NCI-H187 (cell line): Measurements from ENCODE around the gene BAMBI.

ENCODE experiments used
- DNase-seq, 2 experiments: peaks; one replicate each; lab custom pipeline; 2025; lab: John Stamatoyannopoulos, UW

BAMBI gene

DNA sequence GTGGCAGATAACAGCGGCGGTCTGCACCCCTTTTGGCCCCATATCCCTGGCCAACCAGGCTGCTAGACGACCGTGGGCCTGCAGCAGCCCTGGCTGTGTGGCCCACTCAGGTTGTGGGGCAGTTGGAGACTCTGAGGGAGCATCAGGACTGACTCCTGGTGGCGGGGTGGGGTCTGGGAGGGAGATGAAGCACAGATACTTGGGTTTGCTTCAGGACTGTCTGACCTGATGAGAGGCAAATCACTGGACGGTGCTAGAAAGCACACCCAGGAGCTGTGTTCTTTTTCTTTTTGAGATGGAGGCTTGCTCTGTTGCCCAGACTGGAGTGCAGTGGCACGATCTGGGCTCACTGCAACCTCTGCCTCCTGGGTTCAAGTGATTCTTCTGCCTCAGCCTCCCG is 28.2 kb downstream of the BAMBI start:
- DNase-seq = no peak

DNA sequence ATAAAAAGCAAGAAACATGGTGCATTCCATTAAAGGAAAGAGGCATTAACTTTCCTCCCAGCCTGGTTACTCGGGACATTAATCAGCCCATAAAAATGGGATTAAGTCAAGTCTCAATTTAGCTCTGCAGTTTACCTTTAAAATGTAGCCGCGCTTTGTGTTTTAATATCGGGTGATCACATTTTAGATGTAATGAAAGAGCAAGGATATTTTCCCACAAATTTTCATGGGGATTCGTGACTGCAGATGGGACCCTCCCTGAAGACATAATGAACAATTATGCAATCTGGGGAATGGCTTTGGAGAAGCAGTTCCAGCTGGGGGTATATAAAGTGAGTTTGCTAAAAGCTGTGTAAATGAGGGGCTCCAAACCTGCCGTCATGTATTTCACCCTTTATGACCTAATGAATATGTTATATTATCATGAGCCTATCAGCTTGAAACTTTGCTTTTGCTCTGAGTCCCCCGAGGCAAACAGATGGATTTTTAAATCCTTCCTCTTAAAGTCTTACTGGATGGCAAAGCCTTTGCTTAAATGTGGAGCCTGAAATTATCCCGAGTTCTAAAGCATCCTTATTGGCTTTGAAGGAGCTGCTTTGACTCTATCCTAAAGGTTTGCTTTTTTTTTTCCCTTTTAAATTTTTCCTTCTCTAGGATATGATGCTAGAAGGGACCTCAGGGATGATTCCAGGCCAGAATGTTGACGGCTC is 31.8 kb downstream of the BAMBI start:
- no peak for DNase-seq

DNA sequence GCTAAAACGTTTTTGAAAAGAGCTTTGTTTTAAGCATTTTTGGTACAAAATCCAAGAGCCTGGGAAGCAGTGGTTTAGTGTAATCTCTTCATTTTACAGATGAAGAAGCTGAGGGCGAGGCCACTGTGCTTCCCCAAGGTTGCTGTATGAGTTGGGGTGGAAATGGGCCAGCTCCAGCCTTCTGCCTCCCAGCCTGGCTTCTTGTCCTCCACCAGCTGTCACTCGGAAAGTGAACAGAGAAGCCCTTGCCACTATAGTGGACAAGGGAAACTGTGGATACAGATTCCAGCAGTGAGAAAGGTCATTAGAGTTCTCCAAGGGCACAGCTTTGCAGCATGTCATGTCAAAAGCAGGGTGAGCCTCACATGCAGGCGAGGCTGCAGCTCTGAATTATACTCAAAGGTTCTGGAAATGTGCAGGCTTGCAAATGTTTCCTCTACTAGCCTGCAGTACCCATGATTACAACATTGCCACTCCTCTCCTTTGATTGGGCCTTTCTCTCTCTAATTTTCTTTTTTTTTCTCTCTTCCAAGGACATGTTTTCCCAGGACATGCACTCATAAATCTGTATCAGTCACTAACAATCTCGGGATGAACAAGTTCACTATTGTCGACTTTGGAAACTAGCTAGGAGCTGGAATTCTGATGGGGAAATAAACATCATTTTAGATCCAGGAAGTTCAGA is 33.0 kb downstream of the BAMBI start:
- DNase-seq = no peak

DNA sequence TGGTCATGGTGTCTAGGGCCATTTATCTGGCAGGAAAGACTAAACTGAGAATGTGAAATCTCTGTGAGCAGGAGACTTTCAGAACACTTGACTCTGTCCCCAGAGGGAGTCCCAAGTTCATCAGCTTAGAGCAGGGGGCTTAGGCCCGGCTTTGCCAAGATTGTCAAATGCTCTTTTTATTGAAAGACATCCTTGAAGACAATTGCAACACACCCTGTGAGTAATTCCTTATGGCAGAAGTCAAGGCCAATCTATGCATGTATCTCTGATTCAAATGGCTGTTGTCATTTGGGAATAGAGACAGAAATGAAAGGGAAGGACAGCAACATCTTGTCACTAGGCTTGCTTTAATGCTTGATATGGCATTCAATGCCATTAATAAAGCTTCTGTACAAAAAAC is 33.7 kb downstream of the BAMBI start:
- no peak for DNase-seq

DNA sequence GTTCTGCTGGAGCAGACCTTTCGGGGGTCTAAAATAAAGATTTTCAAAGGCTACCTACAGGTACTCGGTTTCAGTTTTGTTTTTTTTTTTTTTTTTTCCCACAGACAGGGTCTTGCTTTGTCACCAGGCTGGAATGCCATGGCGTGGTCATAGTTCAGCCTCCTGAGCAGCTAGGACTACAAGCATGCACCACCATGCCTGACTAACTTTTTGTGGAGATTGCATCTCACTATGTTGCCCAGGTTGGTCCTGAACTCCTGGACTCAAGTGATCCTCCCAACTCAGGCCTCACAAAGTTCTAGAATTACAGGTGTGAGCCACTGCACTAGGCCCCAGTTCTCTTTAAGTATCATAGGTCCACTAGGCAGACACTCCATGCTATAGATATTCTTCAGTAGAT is 34.5 kb downstream of the BAMBI start:
- DNase-seq = no peak

DNA sequence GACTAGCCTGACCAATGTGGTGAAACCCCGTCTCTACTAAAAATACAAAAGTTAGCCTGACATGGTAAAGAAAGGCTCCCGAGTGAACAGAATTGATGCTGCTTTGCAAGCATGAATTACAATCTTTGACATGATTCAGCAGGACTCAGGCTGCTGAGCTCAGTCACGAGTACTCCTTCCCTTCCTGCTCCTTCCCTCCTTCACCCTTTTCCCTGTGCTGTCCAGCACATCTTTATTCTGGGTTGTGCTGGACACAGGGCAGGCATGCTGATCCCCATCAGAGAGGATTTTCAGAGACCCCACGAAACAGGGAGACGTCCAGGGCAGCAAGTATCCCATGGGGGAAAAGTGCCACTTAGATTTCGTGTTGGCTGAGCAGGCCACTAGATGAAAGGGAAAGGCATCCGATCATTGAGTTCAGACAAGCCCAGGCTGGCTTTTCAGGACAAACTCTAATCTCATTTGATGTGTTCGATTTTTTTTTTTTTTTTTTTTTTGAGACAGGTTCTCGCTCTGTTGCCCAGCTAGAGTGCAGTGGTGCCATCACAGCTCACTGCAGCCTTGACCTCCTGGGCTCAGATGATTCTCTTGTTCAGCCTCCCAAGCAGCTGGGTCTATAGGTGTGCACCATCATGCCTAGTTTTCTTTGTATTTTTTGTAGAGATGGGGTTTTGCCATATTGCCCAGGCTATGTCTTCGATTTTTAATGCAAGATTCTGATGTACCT is 36.5 kb downstream of the BAMBI start:
- DNase-seq = no peak

DNA sequence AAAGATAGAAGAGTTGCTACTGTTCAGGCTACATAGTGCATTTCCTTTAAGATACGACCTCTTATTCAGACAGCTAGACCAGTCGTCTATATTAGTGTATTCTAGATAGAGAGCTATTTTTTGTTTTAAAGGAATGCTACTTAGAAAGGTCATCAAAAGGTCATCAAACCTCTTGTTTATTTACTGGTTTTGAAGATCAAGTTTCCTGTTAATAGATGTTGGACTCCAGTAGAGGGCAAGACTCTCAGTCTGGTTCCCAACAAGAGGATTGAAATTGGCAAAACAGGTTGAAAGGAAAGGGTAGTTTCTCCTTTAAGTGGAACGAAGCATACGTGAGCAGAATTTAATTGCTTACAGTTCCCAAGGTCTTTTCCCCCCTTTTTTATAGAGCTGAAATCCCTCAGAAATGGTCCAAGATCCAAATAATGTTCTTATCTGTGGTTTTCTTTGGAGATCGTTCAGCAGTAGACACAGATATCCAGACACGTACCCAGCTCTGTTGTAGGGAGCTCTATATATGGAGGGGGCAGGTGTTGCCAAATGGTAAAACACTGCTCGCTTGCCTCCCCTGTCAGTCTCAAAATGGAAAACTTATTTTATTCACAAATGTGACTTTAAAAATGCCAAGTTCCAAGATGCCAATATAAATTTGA is 37.2 kb downstream of the BAMBI start:
- DNase-seq = no peak

DNA sequence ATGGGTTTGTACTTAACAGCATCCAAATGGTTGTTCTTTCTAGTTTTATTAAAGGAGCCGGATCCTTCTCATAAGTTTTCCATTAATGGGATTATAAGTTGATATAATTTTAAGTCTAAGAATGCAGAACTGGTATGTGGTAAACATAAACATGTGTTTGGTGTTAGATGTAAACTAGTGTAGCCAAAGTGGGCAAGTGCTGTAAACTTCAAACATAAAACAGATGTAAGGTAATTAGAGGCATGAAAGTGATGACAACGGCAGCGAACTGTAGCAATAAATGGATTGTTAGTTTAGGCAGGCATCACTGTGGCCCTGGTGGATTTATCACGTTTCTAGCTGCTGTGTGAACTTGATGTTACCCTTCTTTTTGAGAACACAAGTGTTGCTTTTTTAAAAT is 37.9 kb downstream of the BAMBI start:
- no peak for DNase-seq

DNA sequence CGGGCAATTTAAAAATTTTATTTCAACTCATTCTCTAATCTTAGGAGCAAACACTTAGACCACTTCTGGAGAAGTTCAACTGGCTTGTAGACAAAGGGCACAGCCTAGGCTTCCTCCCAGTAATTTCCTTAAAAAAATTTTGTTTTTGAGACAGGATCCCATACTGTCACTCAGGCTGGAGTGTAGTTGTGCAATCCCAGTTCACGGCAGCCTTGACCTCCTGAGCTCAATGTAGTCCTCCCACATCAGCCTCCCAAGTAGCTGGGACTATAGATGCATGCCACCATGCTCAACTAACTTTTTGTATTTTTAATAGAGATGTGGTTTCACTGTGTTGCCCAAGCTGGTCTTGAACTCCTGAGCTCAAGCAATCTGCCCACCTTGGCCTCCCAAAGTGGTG is 38.4 kb downstream of the BAMBI start:
- DNase-seq = no peak

DNA sequence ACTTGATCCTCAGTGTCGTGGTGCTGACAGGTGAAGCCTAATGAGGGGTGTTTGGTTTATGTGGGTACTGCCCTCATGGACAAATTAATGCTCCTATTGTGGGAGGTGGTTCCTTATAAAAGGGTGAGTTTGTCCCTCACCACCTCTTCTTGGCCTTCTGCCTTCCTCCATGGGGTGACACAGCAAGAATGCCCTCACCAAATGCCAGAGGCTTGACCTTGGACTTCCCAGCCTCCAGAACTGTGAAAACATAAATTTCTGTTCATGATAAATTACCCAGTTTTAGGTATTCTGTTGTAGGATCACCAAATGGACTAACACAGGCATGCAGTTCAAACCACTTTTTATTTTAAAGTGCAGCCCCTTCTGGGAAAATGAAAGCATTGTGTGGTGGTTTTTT is 39.4 kb downstream of the BAMBI start:
- DNase-seq = no peak

DNA sequence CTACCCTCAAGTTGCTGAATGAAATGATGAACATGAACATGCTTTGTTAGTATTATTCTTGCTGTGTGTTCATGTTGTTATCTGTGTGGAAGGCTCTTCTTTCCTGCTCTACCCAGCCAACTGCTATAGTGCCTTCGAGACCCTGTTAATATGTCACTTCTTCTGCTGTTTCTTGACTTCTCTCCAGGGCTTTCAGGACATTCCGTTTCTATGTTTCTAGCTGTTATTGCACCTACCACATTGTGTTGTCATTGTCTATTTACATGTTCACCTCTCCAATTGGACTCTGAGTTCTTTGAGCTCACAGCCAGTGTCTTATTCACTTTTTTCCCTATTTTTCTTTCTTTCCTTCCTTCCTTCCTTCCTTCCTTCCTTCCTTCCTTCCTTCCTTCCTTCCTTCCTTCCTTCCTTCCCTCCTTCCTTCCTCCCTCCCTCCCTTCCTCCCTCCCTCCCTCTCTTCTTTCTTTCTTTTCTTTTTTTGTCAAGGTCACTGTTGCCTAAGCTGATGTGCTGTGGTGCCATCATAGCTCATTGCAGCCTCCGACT is 40.4 kb downstream of the BAMBI start:
- DNase-seq = no peak

DNA sequence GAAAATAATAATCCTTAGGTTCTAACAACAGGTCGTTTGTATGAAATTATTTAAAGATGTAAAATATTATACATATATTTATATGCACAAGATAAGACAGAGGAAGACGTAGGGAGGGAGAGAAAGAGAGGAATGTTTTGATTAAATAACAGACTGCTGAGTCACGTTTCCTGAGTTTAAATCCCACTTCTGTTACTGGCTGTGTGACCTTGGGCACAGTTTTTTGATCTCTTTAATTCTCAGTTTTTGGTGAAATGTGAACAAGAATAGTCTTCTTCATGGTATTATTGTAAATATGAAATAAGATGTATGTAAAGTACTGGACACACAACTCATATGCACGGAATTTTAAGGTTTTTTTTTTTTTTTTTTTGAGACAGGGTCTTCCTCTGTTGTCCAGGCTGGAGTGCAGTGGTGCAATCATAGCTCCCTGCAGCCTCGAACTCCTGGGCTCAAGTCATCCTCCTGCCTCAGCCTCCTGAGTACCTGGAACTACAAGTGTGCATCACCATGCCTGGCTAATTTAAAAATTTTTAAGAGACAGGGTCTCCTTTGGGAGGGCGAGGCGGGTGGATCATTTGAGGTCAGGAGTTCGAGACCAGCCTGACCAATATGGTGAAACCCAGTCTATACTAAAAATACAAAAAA is 42.6 kb downstream of the BAMBI start:
- DNase-seq = no peak

DNA sequence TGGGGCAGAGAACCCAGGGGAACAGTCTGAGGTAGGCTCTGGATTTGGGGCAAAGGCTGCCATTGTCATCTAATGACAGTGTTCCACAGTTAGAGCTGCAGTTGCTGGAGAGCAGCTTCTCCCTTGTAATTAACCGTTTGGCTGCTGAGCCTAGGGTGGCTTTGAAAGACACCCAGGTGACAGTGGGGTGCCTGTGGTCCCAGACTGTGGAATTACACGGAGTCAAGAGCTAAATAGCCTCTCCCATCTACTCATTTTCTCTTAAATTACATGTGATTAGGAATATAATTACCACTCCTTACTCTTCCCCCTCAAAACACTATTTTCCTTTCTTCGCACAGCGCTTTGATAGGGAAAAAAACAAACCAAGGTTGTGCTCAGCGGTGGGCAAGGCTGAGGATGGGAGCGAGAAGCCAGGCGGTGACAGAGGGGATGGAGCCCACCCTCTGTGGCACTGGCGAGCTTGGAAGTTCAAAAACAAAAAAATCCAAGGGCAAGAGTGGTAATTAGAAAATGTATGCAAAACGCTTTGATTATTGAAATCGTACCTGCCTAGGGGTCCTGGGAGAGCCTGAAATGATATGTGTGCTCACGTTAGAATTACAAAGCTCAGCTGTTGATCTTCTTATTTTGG is 44.1 kb downstream of the BAMBI start:
- no peak for DNase-seq

DNA sequence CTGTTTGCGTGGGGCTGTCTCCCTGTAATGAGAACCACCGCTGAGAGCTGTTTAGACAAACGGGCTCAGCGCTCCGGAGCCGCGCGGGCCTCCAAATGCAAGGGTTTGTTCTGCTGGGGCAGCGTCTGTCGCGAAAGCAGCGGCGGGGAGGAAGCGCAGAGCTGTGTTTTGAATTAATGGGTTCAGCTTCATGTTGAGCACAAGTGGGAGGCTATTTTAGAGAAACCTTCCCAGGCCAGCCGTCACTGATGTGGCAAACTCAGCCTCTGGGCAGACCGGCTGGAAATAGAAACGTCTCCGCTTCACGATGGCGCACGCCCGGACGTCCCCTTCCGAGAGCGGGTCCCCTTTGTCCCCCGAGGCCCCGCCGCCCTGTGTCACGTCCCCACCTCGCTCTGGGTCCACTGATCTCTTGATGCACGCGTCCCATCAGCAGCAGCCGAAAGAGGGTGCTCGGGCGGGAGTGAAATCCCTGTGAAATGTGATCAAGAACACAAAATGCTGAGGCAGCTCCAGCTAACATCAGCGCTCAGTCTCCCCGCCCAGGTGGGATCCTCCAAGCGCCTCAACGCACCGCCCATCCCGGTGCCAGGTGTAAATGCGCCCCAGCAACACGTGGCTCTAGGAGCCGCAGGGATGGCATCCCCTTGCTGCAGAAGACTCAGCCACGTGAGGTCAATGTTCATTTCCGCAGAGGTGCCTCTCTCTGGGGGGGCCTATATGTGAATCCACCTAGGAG is 44.9 kb downstream of the BAMBI start:
- peak; percentile 10 to 13 for DNase-seq

DNA sequence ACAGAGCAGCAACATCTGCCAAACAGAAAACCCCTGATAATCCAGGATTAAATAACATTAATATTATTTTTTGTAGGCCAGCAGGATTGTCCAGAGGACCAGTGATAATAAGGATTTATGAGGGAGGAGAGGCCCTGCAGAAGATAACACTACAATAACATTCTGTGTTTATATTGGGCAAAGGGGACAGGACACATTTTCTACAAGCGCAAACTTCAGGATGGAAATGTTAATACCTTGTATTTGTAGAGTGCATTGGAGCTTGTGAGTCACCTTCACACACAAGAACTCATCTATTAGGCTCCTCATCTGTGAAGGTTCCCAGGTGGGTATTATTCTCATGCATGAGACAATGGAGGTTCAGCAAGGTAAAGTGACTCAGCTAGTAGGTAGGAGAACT is 51.0 kb downstream of the BAMBI start:
- DNase-seq = no peak

DNA sequence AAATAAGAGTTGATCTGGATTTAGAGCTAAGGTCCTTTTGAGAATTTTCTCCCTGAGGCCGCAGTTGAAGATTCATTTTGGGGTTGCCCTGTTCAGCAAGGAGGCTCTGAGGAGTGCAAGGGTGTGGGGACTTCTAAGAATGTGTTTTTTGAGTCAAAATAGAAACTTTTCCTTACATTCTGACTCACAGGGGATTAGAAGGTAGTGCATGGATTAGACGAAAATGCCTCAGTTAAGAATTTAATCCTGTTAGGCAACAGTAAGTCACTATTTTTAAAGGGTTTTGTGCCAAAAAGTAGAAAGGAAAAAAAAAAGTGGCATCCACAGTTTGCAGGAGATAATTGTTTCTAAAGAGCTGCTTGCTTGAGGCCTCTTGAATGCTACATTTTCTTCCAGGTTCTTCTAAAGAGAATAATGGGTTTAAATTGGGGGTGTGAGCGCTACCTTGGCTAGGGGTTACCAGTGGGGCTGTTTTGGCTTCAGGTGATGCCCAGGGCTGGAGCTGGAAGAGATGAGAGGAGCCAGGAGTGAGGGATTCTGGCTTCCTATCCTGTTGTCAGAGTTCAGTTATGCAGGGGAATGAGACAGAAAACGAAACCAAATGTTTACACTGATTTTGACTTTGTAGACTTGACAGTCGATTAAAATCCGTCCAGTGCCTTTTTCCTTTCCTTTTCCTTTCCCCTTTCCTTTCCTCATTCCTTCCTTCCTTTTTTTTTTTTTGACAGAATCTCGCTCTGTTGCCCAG is 52.9 kb downstream of the BAMBI start:
- no peak for DNase-seq

DNA sequence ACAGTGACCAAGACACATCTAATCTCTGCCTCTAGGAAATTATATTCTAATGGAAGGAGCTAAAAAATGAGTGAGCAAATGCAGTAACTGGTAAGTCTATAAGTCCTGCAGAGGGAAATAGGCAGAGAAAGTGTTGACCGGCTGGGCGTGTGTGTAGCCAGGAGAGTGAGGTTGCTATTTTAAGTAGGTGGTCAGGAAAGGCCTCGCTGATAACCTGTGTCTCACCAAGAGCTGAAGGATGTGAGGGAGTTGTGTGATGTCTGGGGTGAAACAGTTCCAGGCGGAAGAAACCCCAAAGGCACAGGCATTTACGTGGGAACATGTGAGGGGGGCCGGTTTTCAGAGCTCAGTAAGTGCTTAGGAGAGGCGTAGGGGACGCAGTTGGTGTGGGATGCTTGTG is 54.8 kb downstream of the BAMBI start:
- no peak for DNase-seq
